SJCRH30 (cell line): ENCODE data around the gene CSNK1E. TPM values are rescaled to one million over a fixed set of nuclear protein-coding genes. Genes with fewer than 3 reads are reported as not detected.

Experiments
- DNase-seq, 2 experiments: peaks; one replicate each; pipeline ENCODE4 v3.0.0-alpha.2; 2015 to 2020
- H3K27ac ChIP-seq: fragments of 250-450 bp; sonication (Bioruptor Pico); 2 replicates; pipeline ENCODE4 v1.5.1; 2020; ENCODE audit warnings: mild to moderate bottlenecking, moderate library complexity
- H3K27me3 ChIP-seq: fragments of 250-450 bp; sonication (Bioruptor Pico); 2 replicates; pipeline ENCODE4 v1.5.1; 2020; ENCODE audit warnings: mild to moderate bottlenecking, moderate library complexity
- H3K36me3 ChIP-seq: fragments of 250-450 bp; sonication (Bioruptor Pico); 2 replicates; pipeline ENCODE4 v1.5.1; 2020; ENCODE audit warnings: mild to moderate bottlenecking, moderate library complexity
- H3K4me1 ChIP-seq: fragments of 250-450 bp; sonication (Bioruptor Pico); 2 replicates; pipeline ENCODE4 v1.5.1; 2020; ENCODE audit warnings: mild to moderate bottlenecking, moderate library complexity
- H3K4me3 ChIP-seq: fragments of 250-450 bp; sonication (Bioruptor Pico); 2 replicates; pipeline ENCODE4 v1.5.1; 2020; ENCODE audit warnings: mild to moderate bottlenecking, moderate library complexity
- H3K9me3 ChIP-seq: fragments of 250-450 bp; sonication (Bioruptor Pico); replicated peaks from 2 replicates; pipeline ENCODE4 v1.5.1; 2020; ENCODE audit warnings: mild to moderate bottlenecking, moderate library complexity
- total RNA-seq: library from RNA; depleted of rRNA; stranded (reverse); fragments of >200 nt; shearing (Covaris generic); gene quantifications from 2 replicates; pipeline ENCODE4 v1.2.3, GENCODE V29; 2014; rRNA removed

Gene CSNK1E
- total RNA-seq, 1 experiment from 2014 or later, result 143 TPM

DNA sequence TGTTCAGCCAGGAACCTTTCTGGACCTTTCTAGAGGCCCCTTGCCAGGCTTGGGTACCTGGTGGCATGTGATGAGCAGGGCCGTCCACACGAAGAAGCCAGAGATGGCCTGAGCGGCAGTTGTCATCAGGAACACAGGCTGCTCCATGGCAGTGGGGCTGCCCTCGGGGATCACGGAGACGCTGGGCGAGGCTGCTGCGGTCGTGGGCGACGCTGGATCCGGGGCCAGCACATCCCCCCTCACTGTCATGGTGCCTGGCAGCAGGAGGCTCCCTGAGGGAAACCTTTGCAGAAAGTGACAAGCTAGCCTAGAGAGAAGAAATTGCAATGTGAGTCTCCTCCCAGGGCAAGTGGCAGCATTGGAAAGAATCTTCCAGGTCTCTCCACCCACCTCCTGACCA, 69.5 kb downstream of the CSNK1E start:
- Histone ChIP-seq H3K27ac (no peak overlapping the region), H3K36me3 (no peaks in the 10 kb centered on the region; the same call in 1 of the 2 replicates), H3K4me3 (no peak overlapping the region), H3K27me3 (no peaks in the 10 kb centered on the region), H3K9me3 (no peaks in the 10 kb centered on the region), H3K4me1 (peaks cover 11% of the 10 kb centered on the region)
- DNase-seq, result no peak

GRCh38 chr22:38246692-38247091, 70.5 kb downstream of the CSNK1E start:
- Histone ChIP-seq H3K27ac (no peak overlapping the region), H3K9me3 (no peaks in the 10 kb centered on the region), H3K27me3 (no peaks in the 10 kb centered on the region), H3K4me3 (no peak overlapping the region), H3K4me1 (peaks cover 20% of the 10 kb centered on the region), H3K36me3 (no peaks in the 10 kb centered on the region; the same call in 1 of the 2 replicates)
- no peak for DNase-seq

- Histone ChIP-seq H3K27ac (no peak overlapping the region), H3K4me1 (peaks cover 20% of the 10 kb centered on the region), H3K4me3 (no peak overlapping the region), H3K9me3 (no peaks in the 10 kb centered on the region), H3K27me3 (no peaks in the 10 kb centered on the region), H3K36me3 (no peaks in the 10 kb centered on the region; the same call in 1 of the 2 replicates)
- DNase-seq, result no peak
Measured at GRCh38 chr22:38246046-38246658, 71.1 kb downstream of the CSNK1E start.

GRCh38 chr22:38244106-38244505, 73.1 kb downstream of the CSNK1E start:
- H3K9me3 ChIP-seq, result no peaks in the 10 kb centered on the region
- H3K4me3 ChIP-seq, result no peak overlapping the region
- DNase-seq, result peak in 1 of 2 experiments; percentile 18
- no peak overlapping the region; the same call in 1 of the 2 replicates for H3K27ac ChIP-seq
- no peaks in the 10 kb centered on the region; the same call in none of the 2 replicates for H3K36me3 ChIP-seq
- peaks cover 27% of the 10 kb centered on the region for H3K4me1 ChIP-seq
- H3K27me3 ChIP-seq, result no peaks in the 10 kb centered on the region

GRCh38 chr22:38243007-38243765, 74.0 kb downstream of the CSNK1E start:
- Histone ChIP-seq H3K4me1 (peaks cover 27% of the 10 kb centered on the region), H3K9me3 (no peaks in the 10 kb centered on the region), H3K4me3 (peak overlapping the region; percentile 16; the same call in 1 of the 2 replicates), H3K27ac (peak overlapping the region; percentile 70), H3K27me3 (no peaks in the 10 kb centered on the region), H3K36me3 (no peaks in the 10 kb centered on the region; the same call in 1 of the 2 replicates)
- peak; percentile 94 for DNase-seq

DNA sequence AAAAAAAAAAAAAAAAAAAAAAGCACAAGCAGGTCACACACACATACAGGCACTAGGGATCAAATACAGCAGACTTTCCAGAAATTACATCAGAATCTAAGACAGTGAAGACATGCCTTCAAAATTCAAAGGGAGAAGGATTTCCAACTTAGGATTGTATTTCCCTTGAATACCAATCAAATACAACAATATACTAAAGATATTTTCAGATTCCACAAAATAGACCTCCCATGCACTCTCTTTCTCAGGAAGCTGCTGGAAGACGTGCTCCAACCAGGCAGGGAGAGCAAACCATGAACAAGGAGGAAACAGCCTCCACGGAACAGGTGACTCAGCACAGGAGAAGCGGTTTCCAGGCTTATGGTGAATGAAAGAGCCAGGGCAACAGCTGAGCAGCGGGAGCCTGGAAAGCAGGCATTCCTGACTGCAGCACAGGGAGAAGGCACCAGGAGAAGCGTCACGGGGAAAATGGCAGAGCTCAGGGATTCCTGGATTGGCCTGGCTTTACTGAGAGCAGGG, 76.4 kb downstream of the CSNK1E start:
- Histone ChIP-seq H3K36me3 (no peaks in the 10 kb centered on the region; the same call in none of the 2 replicates), H3K27me3 (no peaks in the 10 kb centered on the region), H3K27ac (peak overlapping the region; percentile 40), H3K4me3 (no peak overlapping the region), H3K4me1 (peaks cover 27% of the 10 kb centered on the region), H3K9me3 (no peaks in the 10 kb centered on the region)
- DNase-seq, result peak; percentile 87 to 93

Other genes with a start within 250 kb of the CSNK1E start
- 1.1 and 1.4 TPM in 2 replicates for gene SLC16A8, start 233.2 kb downstream of the CSNK1E start, total RNA-seq
- not detected in 2 replicates for gene BAIAP2L2, start 206.7 kb downstream of the CSNK1E start, total RNA-seq
- gene PLA2G6, start 135.6 kb downstream of the CSNK1E start, total RNA-seq, result 3.9 and 5.4 TPM in 2 replicates
- gene MAFF, start 115.4 kb downstream of the CSNK1E start, total RNA-seq, result 3.2 and 3.6 TPM in 2 replicates
- 16.9 and 18.7 TPM in 2 replicates for gene TMEM184B, start 44.4 kb downstream of the CSNK1E start, total RNA-seq
- 0.04 and 0.25 TPM in 2 replicates for gene KCNJ4, start 137.8 kb upstream of the CSNK1E start, total RNA-seq
- 2.2 and 2.3 TPM in 2 replicates for gene KDELR3, start 150.7 kb upstream of the CSNK1E start, total RNA-seq
- gene DDX17, start 188.9 kb upstream of the CSNK1E start, total RNA-seq, result 302 and 356 TPM in 2 replicates